HCT116 (cell line): ENCODE results near the gene NKG7. TPM values are rescaled to one million over a fixed set of nuclear protein-coding genes. Genes with fewer than 3 reads are reported as not detected.

ENCODE experiments used
- ATAC-seq: fragments of 200-7000 bp; cut with Tn5 transposase; 2 replicates; pipeline ENCODE4 v1.9.1; 2020; ENCODE audit warnings: mild to moderate bottlenecking, moderate library complexity
- BruUV-seq: library from RNA; stranded (reverse); fragments of 400-500 nt; replicated peaks from 2 replicates; lab custom pipeline; 2021; lab: Mats Ljungman, UMichigan
- CTCF ChIA-PET: fragments of 300-600 bp; sonication (Branson Sonifier 250); formaldehyde crosslinking; loops from one replicate; lab custom pipeline; 2021; ENCODE audit warnings: antibody characterized with exemption; lab: Charles Lee
- POLR2A ChIA-PET: fragments of 300-600, 350-600 bp; sonication (Branson Sonifier 250); formaldehyde crosslinking; loops from one replicate; lab custom pipeline; 2021; ENCODE audit warnings: antibody characterized with exemption; lab: Charles Lee
- RAD21 ChIA-PET, 2 experiments: fragments of 300-600 bp; sonication (Branson Sonifier 250); formaldehyde crosslinking; loops; one replicate each; lab custom pipeline; 2023; ENCODE audit warnings: low total read pairs in 2 of 2; ENCODE audit not compliant: uncharacterized antibody in 2 of 2, unreplicated experiment in 2 of 2, low non-redundant PET in 1 of 2; lab: Charles Lee
- DNase-seq: peaks from one replicate; pipeline ENCODE4 v3.0.0-alpha.2; 2010; ENCODE audit warnings: low read depth, low spot score
- H2AFZ ChIP-seq: fragments of 200-600 bp; shearing (Covaris generic), sonication (generic); 2 replicates; pipeline ENCODE4 v1.6.1; 2017; ENCODE audit warnings: low read depth, mixed run types, mixed read lengths, antibody characterized with exemption, low read length; ENCODE audit not compliant: poor library complexity, severe bottlenecking
- H3K27ac ChIP-seq: 2 replicates; pipeline ENCODE4 v1.5.1; 2012; ENCODE audit warnings: low read depth, low read length
- H3K27me3 ChIP-seq: fragments of 200-600 bp; sonication (generic); 2 replicates; pipeline ENCODE4 v1.6.1; 2016; ENCODE audit warnings: mixed run types, low read length, mixed read lengths; ENCODE audit not compliant: insufficient read depth
- H3K36me3 ChIP-seq, 2 experiments: fragments of 200-500 bp in 1 of 2; fragments of 200-600 bp in 1 of 2; sonication (Bioruptor generic) in 1 of 2; sonication (generic) in 1 of 2; 2 replicates each; pipeline versions ENCODE4 v1.5.1 to v1.6.1; 2014 to 2016; ENCODE audit warnings: low read length in 2 of 2, inconsistent platforms in 1 of 2, mixed read lengths in 1 of 2, mixed run types in 1 of 2; ENCODE audit not compliant: insufficient read depth in 2 of 2, control insufficient read depth in 1 of 2
- H3K4me1 ChIP-seq, 2 experiments: fragments of 200-600 bp in 1 of 2; sonication (generic) in 1 of 2; 2 replicates each; pipeline versions ENCODE4 v1.5.1 to v1.6.1; 2012 to 2017; ENCODE audit warnings: low read length in 2 of 2, inconsistent platforms in 1 of 2, mild to moderate bottlenecking in 1 of 2, mixed read lengths in 1 of 2, mixed run types in 1 of 2, moderate library complexity in 1 of 2; ENCODE audit not compliant: insufficient read depth in 2 of 2, control insufficient read depth in 1 of 2
- H3K4me2 ChIP-seq: fragments of 200-600 bp; sonication (generic); 2 replicates; pipeline ENCODE4 v1.6.1; 2017; ENCODE audit warnings: mixed run types, low read length, mixed read lengths
- H3K4me3 ChIP-seq, 2 experiments: fragments of 200-600 bp in 1 of 2; sonication (generic) in 1 of 2; replicated peaks in 1 of 2; 2 replicates each; pipeline ENCODE4 v1.5.1; 2011 to 2016; ENCODE audit warnings: low read length in 2 of 2, control low read depth in 1 of 2, low read depth in 1 of 2, mild to moderate bottlenecking in 1 of 2, mixed read lengths in 1 of 2, mixed run types in 1 of 2
- H3K79me2 ChIP-seq: fragments of 200-600 bp; sonication (generic); 2 replicates; pipeline ENCODE4 v1.6.1; 2017; ENCODE audit warnings: mild to moderate bottlenecking, mixed run types, low read length, moderate library complexity, mixed read lengths; ENCODE audit not compliant: insufficient read depth
- H3K9ac ChIP-seq: fragments of 200-600 bp; sonication (generic); 2 replicates; pipeline ENCODE4 v1.6.1; 2016; ENCODE audit warnings: low read length, mixed read lengths
- H3K9me2 ChIP-seq: fragments of 200-600 bp; sonication (generic), shearing (Covaris generic); 2 replicates; pipeline ENCODE4 v1.6.1; 2017; ENCODE audit warnings: mixed run types, mild to moderate bottlenecking, moderate library complexity; ENCODE audit not compliant: insufficient read depth
- H3K9me3 ChIP-seq, 2 experiments: fragments of 200-500 bp in 1 of 2; fragments of 200-600 bp in 1 of 2; sonication (Bioruptor generic) in 1 of 2; sonication (generic) in 1 of 2; 2 replicates each; pipeline ENCODE4 v1.6.1; 2014 to 2017; ENCODE audit warnings: low read length in 2 of 2, mixed read lengths in 2 of 2, inconsistent platforms in 1 of 2, low read depth in 1 of 2, mild to moderate bottlenecking in 1 of 2, mixed run types in 1 of 2, moderate library complexity in 1 of 2; ENCODE audit not compliant: control insufficient read depth in 1 of 2, insufficient read depth in 1 of 2
- H4K20me1 ChIP-seq: fragments of 200-600 bp; sonication (generic), shearing (Covaris generic); 2 replicates; pipeline ENCODE4 v1.6.1; 2017; ENCODE audit warnings: mixed run types, mild to moderate bottlenecking, moderate library complexity; ENCODE audit not compliant: insufficient read depth
- CTCF ChIP-seq, 3 experiments: fragments of 200-600 bp in 1 of 3; sonication (generic) in 1 of 3; IDR thresholded peaks in 2 of 3; conservative IDR thresholded peaks in 1 of 3; 2 replicates each; pipeline ENCODE4 v1.5.1; 2012 to 2017; ENCODE audit warnings: low read depth in 2 of 3, low read length in 2 of 3, antibody characterized with exemption in 1 of 3, borderline replicate concordance in 1 of 3, control low read depth in 1 of 3, mild to moderate bottlenecking in 1 of 3, mixed read lengths in 1 of 3, mixed run types in 1 of 3, moderate library complexity in 1 of 3; ENCODE audit not compliant: insufficient read depth in 1 of 3
- EGR1 ChIP-seq: IDR thresholded peaks from 2 replicates; pipeline ENCODE4 v1.6.1; 2012; ENCODE audit warnings: low read depth
- ELF1 ChIP-seq: IDR thresholded peaks from 2 replicates; pipeline ENCODE4 v1.6.1; 2012; ENCODE audit warnings: low read depth, borderline replicate concordance
- JUND ChIP-seq: IDR thresholded peaks from 2 replicates; pipeline ENCODE4 v1.6.1; 2012
- REST ChIP-seq: IDR thresholded peaks from 2 replicates; pipeline ENCODE4 v1.6.1; 2012; ENCODE audit warnings: low read depth
- ZFX ChIP-seq: fragments of 450-650 bp; IDR thresholded peaks from 2 replicates; pipeline ENCODE4 v1.6.1; 2017
- ZNF274 ChIP-seq: fragments of 200-500 bp; sonication (Bioruptor generic); IDR thresholded peaks from 2 replicates; pipeline ENCODE4 v1.6.1; 2014; ENCODE audit warnings: mild to moderate bottlenecking, low read depth, low read length, inconsistent platforms
- intact Hi-C: fragments of 100-400 bp; cut with micrococcal nuclease; formaldehyde crosslinking; loops from 2 replicates; pipeline ENCODE4 v1.10.0; 2022
- total RNA-seq: library from RNA; stranded (reverse); gene quantifications from one replicate; pipeline ENCODE4 v1.2.1, GENCODE V29; 2021; ENCODE audit not compliant: unreplicated experiment

NKG7 gene
- total RNA-seq, 1 experiment from 2014 or later: not detected

- no peaks in the 10 kb centered on the region for H4K20me1 ChIP-seq
- TF ChIP-seq ZFX (no peak), EGR1 (no peak)
- POLR2A ChIA-PET: no interaction called here
- RAD21 ChIA-PET: no interaction called here
- intact Hi-C loops: no loop called here
- BruUV-seq: no TSS peak
- no peaks in the 10 kb centered on the region for H3K9me2 ChIP-seq
- peaks cover 2 to 10% of the 10 kb centered on the region in 2 experiments; a peak in 2 of 4 replicates for H3K4me1 ChIP-seq
- H3K27me3 ChIP-seq: no peaks in the 10 kb centered on the region
- H3K4me3 ChIP-seq: no peak overlapping the region
- no peaks in the 10 kb centered on the region for H3K9me3 ChIP-seq
- DNase-seq (no peak), ATAC-seq (no peak)
- H3K27ac ChIP-seq: no peak overlapping the region
- CTCF ChIA-PET: no interaction called here
- no peak overlapping the region for H3K4me2 ChIP-seq
- H3K9ac ChIP-seq: no peak overlapping the region
- no peaks in the 10 kb centered on the region for H3K36me3 ChIP-seq
- no peaks in the 10 kb centered on the region for H3K79me2 ChIP-seq
- H2AFZ ChIP-seq: no peak overlapping the region
Measured at GRCh38 chr19:51331193-51331592, 41.3 kb downstream of the NKG7 start.

GRCh38 chr19:51330366-51330765 is 42.1 kb downstream of the NKG7 start:
- H3K27ac ChIP-seq: no peak overlapping the region
- DNase-seq (no peak), ATAC-seq (no peak)
- no peak overlapping the region for H3K9ac ChIP-seq
- no TSS peak for BruUV-seq
- H3K4me3 ChIP-seq: no peak overlapping the region
- no peak overlapping the region for H2AFZ ChIP-seq
- ChIA-PET RAD21 (no interaction called here), CTCF (no interaction called here), POLR2A (no interaction called here)
- no peaks in the 10 kb centered on the region for H4K20me1 ChIP-seq
- no peaks in the 10 kb centered on the region for H3K27me3 ChIP-seq
- H3K4me2 ChIP-seq: no peak overlapping the region
- peaks cover 2 to 10% of the 10 kb centered on the region in 2 experiments; a peak in 2 of 4 replicates for H3K4me1 ChIP-seq
- H3K9me2 ChIP-seq: no peaks in the 10 kb centered on the region
- no peaks in the 10 kb centered on the region for H3K9me3 ChIP-seq
- H3K36me3 ChIP-seq: no peaks in the 10 kb centered on the region
- no peaks in the 10 kb centered on the region for H3K79me2 ChIP-seq
- no peak for TF ChIP-seq JUND
- TF ChIP-seq REST: no peak
- no peak for TF ChIP-seq ELF1
- TF ChIP-seq ZNF274: no peak
- TF ChIP-seq CTCF (IDR thresholded peaks at IDR 0.05 in 2 of 3, conservative IDR thresholded peaks at IDR 0.05 in 1 of 3; ENCODE audit: borderline replicate concordance in 1 of 3, insufficient read depth in 1 of 3, low read depth in 2 of 3, low read length in 2 of 3): no peak
- TF ChIP-seq, all 23 proteins: peak for 0
- intact Hi-C loops: no loop called here
